ENCODE results near the gene MARCHF3.

The MARCHF3 gene

GRCh38 chr5:126972062-126972895 is 58.1 kb downstream of the MARCHF3 start:
- DNase-seq (ENCODE audit: low read depth): no peak
- in situ Hi-C loops (cut with HindIII; ENCODE audit: low sequenced_read_pairs): no loop called here
- no peak overlapping the region for H3K4me3 ChIP-seq (ENCODE audit: low read depth, low read length)
- TF ChIP-seq CTCF (IDR thresholded peaks at IDR 0.05; ENCODE audit: low read depth, low read length, missing control alignments): no peak

GRCh38 chr5:126971455-126972031 is 58.8 kb downstream of the MARCHF3 start:
- in situ Hi-C loops (cut with HindIII; ENCODE audit: low sequenced_read_pairs): no loop called here
- no peak for TF ChIP-seq CTCF (IDR thresholded peaks at IDR 0.05; ENCODE audit: low read depth, low read length, missing control alignments)
- no peak overlapping the region for H3K4me3 ChIP-seq (ENCODE audit: low read depth, low read length)
- DNase-seq (ENCODE audit: low read depth): no peak

- DNase-seq (ENCODE audit: low read depth): peak; percentile 34
- no peak overlapping the region for H3K4me3 ChIP-seq (ENCODE audit: low read depth, low read length)
- TF ChIP-seq CTCF (IDR thresholded peaks at IDR 0.05; ENCODE audit: low read depth, low read length, missing control alignments): no peak
- in situ Hi-C loops (cut with HindIII; ENCODE audit: low sequenced_read_pairs): no loop called here
Observed at GRCh38 chr5:126970517-126971017, 59.8 kb downstream of the MARCHF3 start.

- no peak for DNase-seq (ENCODE audit: low read depth)
- no peak overlapping the region for H3K4me3 ChIP-seq (ENCODE audit: low read depth, low read length)
- in situ Hi-C loops (cut with HindIII; ENCODE audit: low sequenced_read_pairs): no loop called here
- TF ChIP-seq CTCF (IDR thresholded peaks at IDR 0.05; ENCODE audit: low read depth, low read length, missing control alignments): no peak
Observed at GRCh38 chr5:126969548-126969947, 60.8 kb downstream of the MARCHF3 start.

- peak; percentile 24 for DNase-seq (ENCODE audit: low read depth)
Observed at GRCh38 chr5:126967808-126968466, 62.4 kb downstream of the MARCHF3 start.

More at GRCh38 chr5:126967808-126968466, 62.4 kb downstream of the MARCHF3 start:
- TF ChIP-seq CTCF (IDR thresholded peaks at IDR 0.05; ENCODE audit: low read depth, low read length, missing control alignments): no peak
- no peak overlapping the region for H3K4me3 ChIP-seq (ENCODE audit: low read depth, low read length)
- in situ Hi-C loops (cut with HindIII; ENCODE audit: low sequenced_read_pairs): no loop called here

All from astrocyte of the cerebellum (primary cell).